Esophagus squamous epithelium (tissue), 4 donors: Measurements from ENCODE around the gene KIF4B.

ENCODE experiments used
- CTCF ChIP-seq, 6 experiments: fragments of 450-650 bp in 4 of 6; fragments of 200-600 bp in 2 of 6; sonication (generic) in 2 of 6; IDR thresholded peaks; one replicate each; pipeline ENCODE4 v1.5.1; 2016 to 2019; ENCODE audit warnings: antibody characterized with exemption in 6 of 6, mild to moderate bottlenecking in 4 of 6, moderate library complexity in 4 of 6
- POLR2A ChIP-seq, 4 donors: fragments of 450-650 bp; IDR thresholded peaks; one replicate each; pipeline ENCODE4 v1.6.1; 2017; ENCODE audit warnings: antibody characterized with exemption in 4 of 4, mild to moderate bottlenecking in 4 of 4, moderate library complexity in 3 of 4

GRCh38 chr5:154993461-154993860 is 20.1 kb upstream of the KIF4B start:
- TF ChIP-seq CTCF (IDR thresholded peaks at IDR 0.05), result no peak
- no peak for TF ChIP-seq POLR2A (IDR thresholded peaks at IDR 0.05)
